Activated CD4-positive, alpha-beta T cell treated with anti-CD3 and anti-CD28 coated beads, Interleukin-2, Interleukin-6, amounts not matched to agents 100 ng/mL and 50 ng/mL, durations not matched to agents 16 hours and 8 hours (primary cell): ENCODE results near the gene SLC12A3.
A peak's percentile ranks its signal among the peaks of the same experiment; 100 is the strongest.
"Not testable (repeated sequence)": the region's sequence is repeated elsewhere in the genome, so short reads cannot be mapped to it uniquely, and the experiment has no call there.

Experiments used
- DNase-seq: peaks from one replicate; pipeline ENCODE4 v3.0.0-alpha.2; 2020

The SLC12A3 gene

GRCh38 chr16:56848029-56848936, 16.7 kb upstream of the SLC12A3 start:
- DNase-seq = peak; percentile 44

- no peak for DNase-seq
Measured at GRCh38 chr16:56848955-56849689, 15.9 kb upstream of the SLC12A3 start.

GRCh38 chr16:56849690-56850680, 15.0 kb upstream of the SLC12A3 start:
- DNase-seq = no peak

GRCh38 chr16:56851671-56852400, 13.2 kb upstream of the SLC12A3 start:
- no peak for DNase-seq

- no peak for DNase-seq
Measured at GRCh38 chr16:56852401-56852730, 12.6 kb upstream of the SLC12A3 start.

- no peak for DNase-seq
Measured at GRCh38 chr16:56852968-56853367, 12.0 kb upstream of the SLC12A3 start.

- DNase-seq = no peak
Measured at GRCh38 chr16:56855201-56855600, 9.8 kb upstream of the SLC12A3 start.

- DNase-seq = no peak
Measured at GRCh38 chr16:56855946-56856345, 9.1 kb upstream of the SLC12A3 start.

- no peak for DNase-seq
Measured at GRCh38 chr16:56856876-56857447, 8.0 kb upstream of the SLC12A3 start.

GRCh38 chr16:56858374-56858773, 6.6 kb upstream of the SLC12A3 start:
- DNase-seq = no peak

- no peak for DNase-seq
Measured at GRCh38 chr16:56859636-56860035, 5.4 kb upstream of the SLC12A3 start.

GRCh38 chr16:56860226-56861020, 4.6 kb upstream of the SLC12A3 start:
- peak; percentile 79 for DNase-seq

- peak; percentile 8 for DNase-seq
Measured at GRCh38 chr16:56861092-56861610, 3.9 kb upstream of the SLC12A3 start.

GRCh38 chr16:56861756-56862155, 3.3 kb upstream of the SLC12A3 start:
- DNase-seq = no peak

- peak; percentile 22 for DNase-seq
Measured at GRCh38 chr16:56862776-56863175, 2.2 kb upstream of the SLC12A3 start.

GRCh38 chr16:56865394-56866062, 521 bp downstream of the SLC12A3 start:
- DNase-seq = no peak

- DNase-seq = peak; percentile 69
Measured at GRCh38 chr16:56866955-56867830, 2.2 kb downstream of the SLC12A3 start.

- DNase-seq = no peak
Measured at GRCh38 chr16:56868175-56868574, 3.2 kb downstream of the SLC12A3 start.

- not testable (repeated sequence) for DNase-seq
Measured at GRCh38 chr16:56868766-56869165, 3.8 kb downstream of the SLC12A3 start.
